ENCODE data around the gene HOMER3. TPM values are rescaled to one million over a fixed set of nuclear protein-coding genes. Genes with fewer than 3 reads are reported as not detected.
"Not testable (repeated sequence)": the region's sequence is repeated elsewhere in the genome, so short reads cannot be mapped to it uniquely, and the experiment has no call there.

Gene HOMER3
- total RNA-seq, 3 donors from 2014 or later, result 0.53 to 1.1 (median 0.79) TPM

DNA sequence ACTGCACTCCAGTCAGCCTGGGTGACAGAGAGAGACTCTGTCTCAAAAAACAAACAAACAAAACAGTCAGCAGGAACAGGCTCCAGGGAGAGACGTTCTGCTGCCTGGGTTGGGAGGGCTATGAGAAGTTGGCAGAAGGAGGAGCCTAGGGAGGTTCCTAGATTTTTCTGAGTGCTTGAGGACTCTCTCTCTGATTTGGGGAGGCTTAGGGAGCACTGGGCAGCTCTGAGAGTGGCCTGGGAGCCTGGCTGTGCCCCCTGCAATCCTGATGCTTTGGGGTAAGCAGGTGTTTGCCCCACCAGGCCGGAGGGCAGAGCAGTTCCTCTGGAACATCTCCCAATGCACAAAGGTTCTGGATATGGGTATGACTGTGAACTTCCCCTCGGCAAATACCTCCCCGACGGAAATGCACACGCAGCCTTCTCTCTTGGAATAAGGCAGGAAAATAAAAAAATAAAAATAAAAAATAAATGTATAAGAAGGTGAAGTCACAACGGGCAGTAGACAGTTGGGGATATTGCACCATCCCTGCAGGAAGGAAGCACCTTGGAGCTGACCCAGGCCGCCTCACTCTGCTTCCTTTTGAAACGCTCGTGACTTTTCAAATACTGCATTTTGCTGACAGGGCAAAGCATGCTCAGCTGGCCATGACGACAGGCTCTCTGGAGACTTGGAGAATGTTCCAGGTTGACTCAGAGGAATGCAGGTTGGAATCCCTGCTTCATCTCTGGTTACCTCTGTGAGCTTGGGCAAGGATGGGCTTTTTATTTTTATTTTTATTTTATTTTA, 26.5 kb upstream of the HOMER3 start:
- Mint-ChIP-seq H3K4me3 (no peak overlapping the region), H3K4me1 (ENCODE audit: low read depth) (no peaks in the 10 kb centered on the region), H3K27me3 (ENCODE audit: low read depth) (peaks cover 14% of the 10 kb centered on the region), H3K9me3 (no peaks in the 10 kb centered on the region), H3K36me3 (ENCODE audit: insufficient read depth) (no peaks in the 10 kb centered on the region)
- DNase-seq (no peak), ATAC-seq (no peak)

- H3K4me3 Mint-ChIP-seq, result no peak overlapping the region
- H3K4me1 Mint-ChIP-seq (ENCODE audit: low read depth), result peaks cover 9% of the 10 kb centered on the region
- H3K27me3 Mint-ChIP-seq (ENCODE audit: low read depth), result peaks cover 22% of the 10 kb centered on the region
- no peaks in the 10 kb centered on the region for H3K9me3 Mint-ChIP-seq
- no peak for DNase-seq
- no peak for ATAC-seq
- H3K36me3 Mint-ChIP-seq (ENCODE audit: insufficient read depth), result no peaks in the 10 kb centered on the region
Observed at GRCh38 chr19:18966307-18966706, 25.3 kb upstream of the HOMER3 start.

- no peak overlapping the region for H3K4me3 Mint-ChIP-seq
- no peaks in the 10 kb centered on the region for H3K9me3 Mint-ChIP-seq
- H3K4me1 Mint-ChIP-seq (ENCODE audit: low read depth), result peaks cover 10% of the 10 kb centered on the region
- H3K36me3 Mint-ChIP-seq (ENCODE audit: insufficient read depth), result no peaks in the 10 kb centered on the region
- ATAC-seq (no peak), DNase-seq (no peak)
- H3K27me3 Mint-ChIP-seq (ENCODE audit: low read depth), result peaks cover 22% of the 10 kb centered on the region
Observed at GRCh38 chr19:18964121-18964520, 23.1 kb upstream of the HOMER3 start.

DNA sequence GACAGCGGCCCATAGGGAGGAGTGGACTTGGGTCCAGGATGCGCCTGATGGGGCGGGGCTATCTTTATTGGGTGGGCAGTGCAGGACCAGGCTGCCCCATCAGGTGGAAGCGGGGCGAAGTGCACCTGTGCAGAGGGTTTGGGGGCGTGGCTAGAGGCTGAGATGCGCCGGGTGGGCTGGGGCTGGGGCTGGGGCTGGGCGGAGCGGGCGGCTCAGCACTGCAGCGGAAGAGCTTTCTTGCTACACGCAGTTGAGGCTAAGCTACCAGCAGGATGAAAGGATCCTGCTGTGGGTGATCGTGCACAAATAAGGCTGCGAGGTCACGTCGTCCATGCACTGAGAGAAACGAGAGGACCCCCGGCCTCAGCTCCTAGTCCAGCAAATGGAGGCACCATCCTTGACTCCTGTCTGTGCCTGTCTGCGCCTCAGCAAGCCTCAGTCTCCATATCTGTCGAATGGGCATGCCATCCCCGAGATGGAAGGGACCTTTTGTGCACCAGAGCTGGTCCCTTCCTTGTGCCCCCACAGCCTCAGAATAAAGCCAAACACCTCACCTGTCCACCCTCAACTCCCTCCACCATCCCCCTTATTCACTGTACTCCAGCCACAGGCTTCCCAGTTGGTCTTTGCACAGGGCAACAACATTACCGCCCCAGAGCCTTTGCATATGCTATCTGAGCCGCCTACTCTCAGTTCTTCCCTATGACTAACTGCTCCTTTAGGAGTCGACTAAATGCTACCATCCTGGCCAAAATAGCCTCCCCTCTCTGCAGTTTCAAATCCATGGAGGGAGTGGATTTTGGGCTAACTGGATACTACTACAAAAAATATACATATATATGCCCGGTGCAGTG, 21.0 kb upstream of the HOMER3 start:
- DNase-seq (no peak), ATAC-seq (peak in 1 of 2 donors; percentile 57)
- H3K4me3 Mint-ChIP-seq, result peak overlapping the region; percentile 28
- no peaks in the 10 kb centered on the region for H3K9me3 Mint-ChIP-seq
- H3K36me3 Mint-ChIP-seq (ENCODE audit: insufficient read depth), result no peaks in the 10 kb centered on the region
- H3K4me1 Mint-ChIP-seq (ENCODE audit: low read depth), result peaks cover 10% of the 10 kb centered on the region
- H3K27me3 Mint-ChIP-seq (ENCODE audit: low read depth), result peaks cover 20% of the 10 kb centered on the region

GRCh38 chr19:18960370-18960769, 19.4 kb upstream of the HOMER3 start:
- peaks cover 20% of the 10 kb centered on the region for H3K27me3 Mint-ChIP-seq (ENCODE audit: low read depth)
- H3K9me3 Mint-ChIP-seq, result no peaks in the 10 kb centered on the region
- peaks cover 10% of the 10 kb centered on the region for H3K4me1 Mint-ChIP-seq (ENCODE audit: low read depth)
- DNase-seq (no peak), ATAC-seq (no peak)
- no peaks in the 10 kb centered on the region for H3K36me3 Mint-ChIP-seq (ENCODE audit: insufficient read depth)
- H3K4me3 Mint-ChIP-seq, result no peak overlapping the region

- H3K27me3 Mint-ChIP-seq (ENCODE audit: low read depth), result no peaks in the 10 kb centered on the region
- no peaks in the 10 kb centered on the region for H3K4me1 Mint-ChIP-seq (ENCODE audit: low read depth)
- no peak for DNase-seq
- no peak overlapping the region for H3K4me3 Mint-ChIP-seq
- ATAC-seq, result no peak
- H3K36me3 Mint-ChIP-seq (ENCODE audit: insufficient read depth), result no peaks in the 10 kb centered on the region
- H3K9me3 Mint-ChIP-seq, result peaks cover 4% of the 10 kb centered on the region
Observed at GRCh38 chr19:18955042-18955441, 14.0 kb upstream of the HOMER3 start.

DNA sequence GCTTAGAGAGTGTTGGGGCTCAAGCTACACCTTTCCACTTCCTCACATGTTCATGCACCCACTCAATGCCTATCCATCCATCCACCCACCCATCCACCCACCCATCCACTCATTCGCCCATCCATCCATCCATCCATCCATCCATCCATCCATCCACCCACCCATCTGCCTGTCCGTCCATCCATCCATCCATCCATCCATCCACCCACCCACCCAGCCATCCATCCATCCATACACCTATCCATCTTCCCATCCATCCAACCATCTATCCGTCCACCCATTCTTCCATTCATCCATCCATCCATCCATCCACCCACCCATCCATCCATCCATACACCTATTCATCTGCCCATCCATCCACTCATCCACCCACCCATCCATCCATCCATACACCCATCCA, 13.1 kb upstream of the HOMER3 start:
- no peak for DNase-seq
- Mint-ChIP-seq H3K36me3 (ENCODE audit: insufficient read depth) (no peaks in the 10 kb centered on the region), H3K27me3 (ENCODE audit: low read depth) (no peaks in the 10 kb centered on the region), H3K4me1 (ENCODE audit: low read depth) (no peaks in the 10 kb centered on the region), H3K9me3 (peaks cover 4% of the 10 kb centered on the region), H3K4me3 (no peak overlapping the region)
- no peak for ATAC-seq

- not testable (repeated sequence) for H3K4me3 Mint-ChIP-seq; DNase-seq; H3K36me3 Mint-ChIP-seq (ENCODE audit: insufficient read depth); ATAC-seq; H3K9me3 Mint-ChIP-seq; H3K4me1 Mint-ChIP-seq (ENCODE audit: low read depth); H3K27me3 Mint-ChIP-seq (ENCODE audit: low read depth)
Observed at GRCh38 chr19:18952364-18953003, 11.5 kb upstream of the HOMER3 start.

GRCh38 chr19:18951721-18952281, 10.8 kb upstream of the HOMER3 start:
- ATAC-seq (no peak), DNase-seq (no peak)
- Mint-ChIP-seq H3K4me1 (ENCODE audit: low read depth) (peaks cover 3% of the 10 kb centered on the region), H3K36me3 (ENCODE audit: insufficient read depth) (no peaks in the 10 kb centered on the region), H3K9me3 (peaks cover 4% of the 10 kb centered on the region), H3K27me3 (ENCODE audit: low read depth) (peaks cover 2% of the 10 kb centered on the region), H3K4me3 (no peak overlapping the region)

DNA sequence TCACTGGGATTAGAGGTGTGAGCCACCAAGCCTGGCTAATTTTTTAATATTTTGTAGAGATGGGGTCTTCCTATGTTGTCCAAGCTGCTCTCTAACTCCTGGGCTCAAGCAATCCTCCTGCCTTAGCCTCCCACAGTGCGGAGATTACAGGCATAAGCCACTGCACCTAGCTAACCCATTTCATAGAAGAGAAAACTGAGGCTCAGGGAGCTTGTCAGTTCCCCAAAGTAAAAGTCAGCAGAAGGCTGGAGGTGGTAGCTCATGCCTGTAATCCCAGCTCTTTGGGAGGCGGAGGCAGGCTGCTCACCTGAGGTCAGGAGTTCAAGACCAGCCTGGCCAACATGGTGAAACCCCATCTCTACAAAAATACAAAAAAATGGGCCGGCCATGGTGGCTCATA, 8.8 kb upstream of the HOMER3 start:
- ATAC-seq (no peak), DNase-seq (no peak)
- H3K9me3 Mint-ChIP-seq, result peaks cover 1% of the 10 kb centered on the region
- no peak overlapping the region for H3K4me3 Mint-ChIP-seq
- H3K36me3 Mint-ChIP-seq (ENCODE audit: insufficient read depth), result no peaks in the 10 kb centered on the region
- peaks cover 5% of the 10 kb centered on the region for H3K27me3 Mint-ChIP-seq (ENCODE audit: low read depth)
- peaks cover 5% of the 10 kb centered on the region for H3K4me1 Mint-ChIP-seq (ENCODE audit: low read depth)

GRCh38 chr19:18948976-18949356, 7.9 kb upstream of the HOMER3 start:
- Mint-ChIP-seq H3K4me1 (ENCODE audit: low read depth) (peaks cover 5% of the 10 kb centered on the region), H3K9me3 (no peaks in the 10 kb centered on the region), H3K4me3 (no peak overlapping the region), H3K36me3 (ENCODE audit: insufficient read depth) (no peaks in the 10 kb centered on the region), H3K27me3 (ENCODE audit: low read depth) (peaks cover 5% of the 10 kb centered on the region)
- DNase-seq, result no peak
- no peak for ATAC-seq

DNA sequence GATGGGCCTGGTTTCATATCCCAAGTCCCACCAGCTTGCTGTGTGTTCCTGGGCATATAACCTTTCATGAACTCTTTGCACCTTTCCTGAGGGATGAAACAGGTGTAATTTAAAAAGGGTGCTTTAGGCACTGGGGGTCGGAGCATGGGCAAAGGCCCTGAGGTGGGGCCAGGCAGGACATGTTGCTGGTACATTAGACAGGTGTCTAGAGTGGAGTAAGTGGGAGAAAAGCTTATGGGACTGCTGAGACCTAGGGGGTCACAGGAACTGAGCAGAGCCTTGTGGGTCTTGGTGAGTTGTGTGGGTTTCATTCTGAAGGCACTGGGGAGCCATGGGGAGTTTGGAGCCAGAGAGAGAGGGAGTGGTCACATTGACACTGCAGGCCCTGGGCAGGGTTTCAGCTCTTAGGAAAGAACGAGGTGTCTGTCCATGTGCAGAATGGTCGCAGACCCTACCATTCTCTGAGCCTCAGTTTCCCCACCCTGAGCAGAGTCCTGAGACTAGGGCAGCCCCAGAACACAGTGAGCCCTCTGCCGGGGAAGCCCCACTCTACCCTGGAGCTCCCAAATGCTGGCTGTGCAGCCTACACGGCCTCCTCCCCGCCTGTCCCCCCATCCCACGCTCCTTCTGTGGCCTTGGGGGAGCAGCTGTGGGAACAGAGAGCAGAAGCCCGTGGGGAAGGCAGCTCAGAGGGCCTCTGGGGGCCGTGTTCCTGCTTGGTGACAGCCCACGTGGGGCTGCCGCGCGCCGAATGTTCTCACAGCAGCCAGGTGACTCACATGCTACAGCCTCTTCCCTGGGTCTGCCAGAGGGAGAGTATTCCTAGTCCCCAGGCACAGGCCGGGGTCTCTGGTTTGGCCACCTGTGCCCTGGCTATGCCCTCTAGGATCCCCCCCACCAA, 7.3 kb upstream of the HOMER3 start:
- Mint-ChIP-seq H3K4me1 (ENCODE audit: low read depth) (peaks cover 5% of the 10 kb centered on the region), H3K4me3 (no peak overlapping the region)
- ATAC-seq, result no peak

GRCh38 chr19:18946918-18947317, 5.9 kb upstream of the HOMER3 start:
- Mint-ChIP-seq H3K27me3 (ENCODE audit: low read depth) (peaks cover 16% of the 10 kb centered on the region), H3K36me3 (ENCODE audit: insufficient read depth) (no peaks in the 10 kb centered on the region), H3K9me3 (no peaks in the 10 kb centered on the region), H3K4me3 (no peak overlapping the region), H3K4me1 (ENCODE audit: low read depth) (peaks cover 5% of the 10 kb centered on the region)
- DNase-seq (no peak), ATAC-seq (no peak)

More for the DNA sequence above, 7.3 kb upstream of the HOMER3 start:
- Mint-ChIP-seq H3K27me3 (ENCODE audit: low read depth) (peaks cover 5% of the 10 kb centered on the region), H3K9me3 (no peaks in the 10 kb centered on the region), H3K36me3 (ENCODE audit: insufficient read depth) (no peaks in the 10 kb centered on the region)
- no peak for DNase-seq
